K562 (cell line): Measurements from ENCODE around the gene DSE. TPM values are rescaled to one million over a fixed set of nuclear protein-coding genes. Genes with fewer than 3 reads are reported as not detected.

Experiments used
- ATAC-seq: fragments of 200-7000 bp; cut with Tn5 transposase; 3 replicates; pipeline ENCODE4 v1.9.1; 2020; ENCODE audit warnings: moderate library complexity
- BruUV-seq: library from RNA; stranded (reverse); fragments of 400-500 nt; replicated peaks from 2 replicates; lab custom pipeline; 2021; lab: Mats Ljungman, UMichigan
- CTCF ChIA-PET: fragments of 300-600 bp; formaldehyde crosslinking; extraction: SDS; loops from one replicate; lab custom pipeline; 2021; ENCODE audit warnings: low intra/inter-chr PET ratio; lab: Yijun Ruan, JAX
- POLR2A ChIA-PET: fragments of 300-600, 350-650 bp; sonication (Branson Sonifier 250); formaldehyde crosslinking; extraction: SDS; loops from one replicate; lab custom pipeline; 2021; ENCODE audit warnings: antibody characterized with exemption, inconsistent platforms; lab: Yijun Ruan, JAX
- DNase-seq, 4 experiments: peaks; one replicate each; pipeline versions ENCODE4 v3.0.0 to v3.0.0-alpha.2; 2011 to 2018; ENCODE audit warnings: low spot score in 3 of 4, mixed read lengths in 3 of 4; ENCODE audit errors: extremely low read depth in 1 of 4
- FAIRE-seq: peaks from 2 replicates; lab custom pipeline; 2011; peaks lifted over from hg19 to GRCh38; lab: Jason Lieb, UNC
- H2AFZ ChIP-seq: 2 replicates; pipeline ENCODE4 v1.6.0; 2011; ENCODE audit warnings: low read depth, low read length, control low read depth, inconsistent platforms
- H3K27ac ChIP-seq: fragments of 200-600 bp; 3 replicates; pipeline ENCODE4 v1.8.0; 2011; ENCODE audit warnings: low read depth, mild to moderate bottlenecking, control low read depth, inconsistent platforms, low read length, moderate library complexity, mixed read lengths; ENCODE audit errors: extremely low read depth
- H3K27me3 ChIP-seq, 2 experiments: fragments of 300-600 bp in 1 of 2; 2 replicates in 1 of 2; 3 replicates in 1 of 2; pipeline versions ENCODE4 v1.6.0 to v1.8.0; 2011; ENCODE audit warnings: inconsistent platforms in 2 of 2, low read length in 2 of 2, mild to moderate bottlenecking in 1 of 2, mixed read lengths in 1 of 2, moderate library complexity in 1 of 2; ENCODE audit not compliant: control insufficient read depth in 2 of 2, insufficient read depth in 2 of 2
- H3K36me3 ChIP-seq: fragments of 300-600 bp; 3 replicates; pipeline ENCODE4 v1.8.0; 2011; ENCODE audit warnings: mild to moderate bottlenecking, low read length, inconsistent platforms; ENCODE audit not compliant: control insufficient read depth, insufficient read depth
- H3K4me1 ChIP-seq, 2 experiments: fragments of 200-600 bp in 1 of 2; replicated peaks in 1 of 2; 2 replicates in 1 of 2; 3 replicates in 1 of 2; pipeline versions ENCODE4 v1.5.1 to v1.8.0; 2011; ENCODE audit warnings: inconsistent platforms in 2 of 2, low read length in 2 of 2, mild to moderate bottlenecking in 1 of 2, mixed read lengths in 1 of 2, moderate library complexity in 1 of 2; ENCODE audit not compliant: control insufficient read depth in 2 of 2, insufficient read depth in 2 of 2
- H3K4me2 ChIP-seq: 2 replicates; pipeline ENCODE4 v1.6.1; 2011; ENCODE audit warnings: low read length, control low read depth, inconsistent platforms, mixed read lengths; ENCODE audit not compliant: insufficient read depth
- H3K4me3 ChIP-seq: fragments of 200-600 bp; sonication (generic), shearing (Covaris generic); 2 replicates; pipeline ENCODE4 v1.5.1; 2016; ENCODE audit warnings: control low read depth, inconsistent platforms
- H3K79me2 ChIP-seq: fragments of 200-600 bp; 3 replicates; pipeline ENCODE4 v1.8.0; 2011; ENCODE audit warnings: low read length, inconsistent platforms; ENCODE audit not compliant: control insufficient read depth, insufficient read depth
- H3K9ac ChIP-seq, 2 experiments: 2 replicates each; pipeline versions ENCODE4 v1.6.0 to v1.6.1; 2011; ENCODE audit warnings: low read depth in 2 of 2, low read length in 2 of 2, control low read depth in 1 of 2, inconsistent platforms in 1 of 2, mild to moderate bottlenecking in 1 of 2, mixed read lengths in 1 of 2; ENCODE audit not compliant: insufficient read depth in 1 of 2
- H3K9me1 ChIP-seq: one replicate; pipeline ENCODE4 v1.6.0; 2011; ENCODE audit warnings: inconsistent platforms, mild to moderate bottlenecking, low read length, moderate library complexity; ENCODE audit not compliant: control insufficient read depth, insufficient read depth
- H3K9me3 ChIP-seq: replicated peaks from 2 replicates; pipeline ENCODE4 v1.5.1; 2011; ENCODE audit warnings: low read depth, low read length, inconsistent platforms; ENCODE audit not compliant: control insufficient read depth, insufficient read depth
- H4K20me1 ChIP-seq: replicated peaks from 2 replicates; pipeline ENCODE4 v1.6.1; 2011; ENCODE audit warnings: low read length, inconsistent platforms, mixed read lengths; ENCODE audit not compliant: control insufficient read depth, insufficient read depth
- ARID2 ChIP-seq: fragments of 450-650 bp; IDR thresholded peaks from 2 replicates; pipeline ENCODE4 v1.6.1; 2017; ENCODE audit warnings: antibody characterized with exemption, mild to moderate bottlenecking
- DNMT1 ChIP-seq: fragments of 450-650 bp; IDR thresholded peaks from 2 replicates; pipeline ENCODE4 v1.6.1; 2016; ENCODE audit warnings: antibody characterized with exemption, mild to moderate bottlenecking
- ELF4 ChIP-seq: fragments of 450-650 bp; formaldehyde crosslinking; IDR thresholded peaks from 2 replicates; pipeline ENCODE4 v1.4.0; 2022; ENCODE audit warnings: missing genetic modification characterization
- FOXK1 ChIP-seq: sonication (generic); formaldehyde crosslinking; IDR thresholded peaks from 2 replicates; pipeline ENCODE4 v1.8.0; 2022; ENCODE audit warnings: missing genetic modification reagents, mild to moderate bottlenecking, borderline replicate concordance
- KDM2B ChIP-seq: fragments of 250-450 bp; sonication (Bioruptor Pico); IDR thresholded peaks from 2 replicates; pipeline ENCODE4 v1.8.0; 2021; ENCODE audit warnings: mild to moderate bottlenecking, moderate library complexity
- MYC ChIP-seq, 2 experiments: fragments of 250-450 bp in 1 of 2; sonication (Bioruptor Pico) in 1 of 2; IDR thresholded peaks; 2 replicates each; pipeline versions ENCODE4 v1.5.1 to v1.6.1; 2012 to 2021; ENCODE audit warnings: low read depth in 2 of 2, borderline replicate concordance in 1 of 2, improper control_type of control experiment in 1 of 2, low read length in 1 of 2, mild to moderate bottlenecking in 1 of 2, moderate library complexity in 1 of 2
- NFIC ChIP-seq: fragments of 450-650 bp; IDR thresholded peaks from 2 replicates; pipeline ENCODE4 v1.6.1; 2017; ENCODE audit warnings: mild to moderate bottlenecking, inconsistent platforms
- PHF8 ChIP-seq: fragments of 200-600 bp; sonication (generic); IDR thresholded peaks from 2 replicates; pipeline ENCODE4 v1.6.1; 2012; ENCODE audit warnings: mixed run types, mild to moderate bottlenecking, inconsistent platforms, low read length, moderate library complexity, borderline replicate concordance
- RCOR1 ChIP-seq, 2 experiments: IDR thresholded peaks; 2 replicates each; pipeline ENCODE4 v1.6.1; 2012; ENCODE audit warnings: low read depth in 2 of 2, low read length in 2 of 2, borderline replicate concordance in 1 of 2, improper control_type of control experiment in 1 of 2
- SIX5 ChIP-seq, 2 experiments: IDR thresholded peaks; 2 replicates each; pipeline ENCODE4 v1.6.1; 2011; ENCODE audit warnings: low read length in 2 of 2, borderline replicate concordance in 1 of 2, low read depth in 1 of 2, mild to moderate bottlenecking in 1 of 2, moderate library complexity in 1 of 2; ENCODE audit not compliant: insufficient read depth in 1 of 2
- STAG1 ChIP-seq: sonication (generic); formaldehyde crosslinking; IDR thresholded peaks from 2 replicates; pipeline ENCODE4 v1.5.0; 2020; ENCODE audit warnings: missing genetic modification reagents, borderline replicate concordance
- ZNF740 ChIP-seq, 3 experiments: fragments of 200-800 bp in 1 of 3; sonication (Bioruptor generic) in 1 of 3; sonication (generic) in 1 of 3; formaldehyde crosslinking in 1 of 3; IDR thresholded peaks; 2 replicates each; pipeline versions ENCODE4 v1.6.1 to v1.8.0; 2016 to 2022; ENCODE audit warnings: mild to moderate bottlenecking in 2 of 3, missing compliant biosample characterization in 2 of 3, missing genetic modification characterization in 2 of 3, missing genetic modification reagents in 1 of 3
- WGBS: fragments of 100-300 bp; shearing (Covaris generic); methylation state at CpG from one replicate; pipeline ENCODE4 v1.1.6; 2016; ENCODE audit warnings: low coverage, mixed read lengths; ENCODE audit not compliant: insufficient coverage; ENCODE audit errors: missing lambda C conversion rate; 5-methylcytosine and 5-hydroxymethylcytosine counted together
- in situ Hi-C: fragments of 300-500 bp; cut with MboI; formaldehyde crosslinking; loops from 4 replicates; pipeline ENCODE4 v1.15.0; 2018; ENCODE audit warnings: inconsistent platforms, mixed read lengths
- intact Hi-C: fragments of 100-400 bp; cut with micrococcal nuclease; formaldehyde crosslinking; loops from 2 replicates; pipeline ENCODE4 v1.14.2; 2022
- polyA plus RNA-seq, 8 experiments: library from polyadenylated mRNA; depleted of rRNA in 4 of 8; stranded (reverse) in 5 of 8; unstranded in 3 of 8; fragments of >200 nt; fragmentation: Nextera tagmentation in 2 of 8; fragmentation: Illumina TruSeq in 1 of 8; extraction: Ambion mirVana in 2 of 8; extraction: Trizol in 1 of 8; gene quantifications; 2 replicates each; pipeline versions ENCODE4 v1.2.1 to v1.2.3, GENCODE V29; 2011 to 2014; ENCODE audit warnings: inconsistent platforms in 1 of 8, missing spikeins in 1 of 8
- total RNA-seq, 7 experiments: library from RNA; depleted of rRNA in 6 of 7; stranded (reverse); fragments of >200 nt in 6 of 7; fragmentation: Illumina TruSeq in 2 of 7; extraction: Trizol in 2 of 7; gene quantifications; 2 replicates each; pipeline versions ENCODE4 v1.2.1 to v1.2.3, GENCODE V29; 2011 to 2021; ENCODE audit warnings: low replicate concordance in 1 of 7
- TF ChIP-seq, protein P1 (sequence below), 2 experiments: fragments of 450-650 bp; IDR thresholded peaks; 2 replicates each; pipeline ENCODE4 v1.6.1; 2018; ENCODE audit warnings: mild to moderate bottlenecking in 2 of 2, low read depth in 1 of 2; ENCODE audit not compliant: partially characterized antibody in 2 of 2
- TF ChIP-seq, protein P2 (sequence below): sonication (generic); formaldehyde crosslinking; IDR thresholded peaks from 2 replicates; pipeline ENCODE4 v1.8.0; 2022; ENCODE audit warnings: missing genetic modification reagents, mild to moderate bottlenecking, moderate library complexity, borderline replicate concordance

The DSE gene
- total and polyA plus RNA-seq, 9 of the 15 experiments (the other 6 are each of a cell fraction or from before 2014, with no cell fraction given) = 0.49 to 1.7 (median 0.79) TPM

GRCh38 chr6:116404696-116405095, 33.9 kb downstream of the DSE start:
- WGBS = 4% methylated on average over 3 of the region's 3 CpGs
- no peak for DNase-seq
- H3K79me2 ChIP-seq = no peaks in the 10 kb centered on the region
- no peaks in the 10 kb centered on the region for H3K9me1 ChIP-seq
- no peaks in the 10 kb centered on the region for H3K9me3 ChIP-seq
- no peak overlapping the region for H3K4me2 ChIP-seq
- no peak overlapping the region for H3K4me3 ChIP-seq
- ATAC-seq = no peak
- in situ Hi-C loops (no loop called here), intact Hi-C loops (no loop called here)
- H2AFZ ChIP-seq = no peak overlapping the region
- ChIA-PET CTCF (no interaction called here), POLR2A (no interaction called here)
- FAIRE-seq = no peak
- H3K4me1 ChIP-seq = peaks cover 2 to 9% of the 10 kb centered on the region in 2 experiments; a peak in 2 of 5 replicates
- no peak overlapping the region for H3K9ac ChIP-seq
- TF ChIP-seq DNMT1 (no peak), NFIC (no peak), PHF8 (no peak), ARID2 (no peak), SIX5 (IDR thresholded peaks at IDR 0.05; ENCODE audit: borderline replicate concordance in 1 of 2, insufficient read depth in 1 of 2, low read depth in 1 of 2, low read length in 2 of 2) (no peak), KDM2B (CRISPR knock-in tag) (no peak), ZNF740 (CRISPR knock-in tag; IDR thresholded peaks at IDR 0.05) (no peak), ZNF740 (tag; IDR thresholded peaks at IDR 0.05) (no peak), FOXK1 (CRISPR knock-in tag) (no peak), STAG1 (CRISPR knock-in tag) (no peak), ELF4 (CRISPR knock-in tag) (no peak), RCOR1 (IDR thresholded peaks at IDR 0.05; ENCODE audit: borderline replicate concordance in 1 of 2, low read depth in 2 of 2, low read length in 2 of 2) (no peak), MYC (IDR thresholded peaks at IDR 0.05; ENCODE audit: low read depth, low read length) (no peak), MYC (CRISPR knock-in tag; IDR thresholded peaks at IDR 0.05; ENCODE audit: borderline replicate concordance, low read depth) (no peak)
- TF ChIP-seq, protein P1, sequence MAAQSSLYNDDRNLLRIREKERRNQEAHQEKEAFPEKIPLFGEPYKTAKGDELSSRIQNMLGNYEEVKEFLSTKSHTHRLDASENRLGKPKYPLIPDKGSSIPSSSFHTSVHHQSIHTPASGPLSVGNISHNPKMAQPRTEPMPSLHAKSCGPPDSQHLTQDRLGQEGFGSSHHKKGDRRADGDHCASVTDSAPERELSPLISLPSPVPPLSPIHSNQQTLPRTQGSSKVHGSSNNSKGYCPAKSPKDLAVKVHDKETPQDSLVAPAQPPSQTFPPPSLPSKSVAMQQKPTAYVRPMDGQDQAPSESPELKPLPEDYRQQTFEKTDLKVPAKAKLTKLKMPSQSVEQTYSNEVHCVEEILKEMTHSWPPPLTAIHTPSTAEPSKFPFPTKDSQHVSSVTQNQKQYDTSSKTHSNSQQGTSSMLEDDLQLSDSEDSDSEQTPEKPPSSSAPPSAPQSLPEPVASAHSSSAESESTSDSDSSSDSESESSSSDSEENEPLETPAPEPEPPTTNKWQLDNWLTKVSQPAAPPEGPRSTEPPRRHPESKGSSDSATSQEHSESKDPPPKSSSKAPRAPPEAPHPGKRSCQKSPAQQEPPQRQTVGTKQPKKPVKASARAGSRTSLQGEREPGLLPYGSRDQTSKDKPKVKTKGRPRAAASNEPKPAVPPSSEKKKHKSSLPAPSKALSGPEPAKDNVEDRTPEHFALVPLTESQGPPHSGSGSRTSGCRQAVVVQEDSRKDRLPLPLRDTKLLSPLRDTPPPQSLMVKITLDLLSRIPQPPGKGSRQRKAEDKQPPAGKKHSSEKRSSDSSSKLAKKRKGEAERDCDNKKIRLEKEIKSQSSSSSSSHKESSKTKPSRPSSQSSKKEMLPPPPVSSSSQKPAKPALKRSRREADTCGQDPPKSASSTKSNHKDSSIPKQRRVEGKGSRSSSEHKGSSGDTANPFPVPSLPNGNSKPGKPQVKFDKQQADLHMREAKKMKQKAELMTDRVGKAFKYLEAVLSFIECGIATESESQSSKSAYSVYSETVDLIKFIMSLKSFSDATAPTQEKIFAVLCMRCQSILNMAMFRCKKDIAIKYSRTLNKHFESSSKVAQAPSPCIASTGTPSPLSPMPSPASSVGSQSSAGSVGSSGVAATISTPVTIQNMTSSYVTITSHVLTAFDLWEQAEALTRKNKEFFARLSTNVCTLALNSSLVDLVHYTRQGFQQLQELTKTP (IDR thresholded peaks at IDR 0.05; ENCODE audit: low read depth in 1 of 2, partially characterized antibody in 2 of 2) = no peak
- TF ChIP-seq, protein P2, sequence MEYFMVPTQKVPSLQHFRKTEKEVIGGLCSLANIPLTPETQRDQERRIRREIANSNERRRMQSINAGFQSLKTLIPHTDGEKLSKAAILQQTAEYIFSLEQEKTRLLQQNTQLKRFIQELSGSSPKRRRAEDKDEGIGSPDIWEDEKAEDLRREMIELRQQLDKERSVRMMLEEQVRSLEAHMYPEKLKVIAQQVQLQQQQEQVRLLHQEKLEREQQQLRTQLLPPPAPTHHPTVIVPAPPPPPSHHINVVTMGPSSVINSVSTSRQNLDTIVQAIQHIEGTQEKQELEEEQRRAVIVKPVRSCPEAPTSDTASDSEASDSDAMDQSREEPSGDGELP (CRISPR knock-in tag) = no peak
- no peaks in the 10 kb centered on the region for H3K36me3 ChIP-seq
- no peaks in the 10 kb centered on the region for H4K20me1 ChIP-seq
- BruUV-seq = no TSS peak
- H3K27me3 ChIP-seq = no peaks in the 10 kb centered on the region; a peak in 1 of 5 replicates
- no peak overlapping the region for H3K27ac ChIP-seq
